Hepatocyte (in vitro differentiated cells): Measurements from ENCODE around the gene MVB12B. TPM values are rescaled to one million over a fixed set of nuclear protein-coding genes. Genes with fewer than 3 reads are reported as not detected.

Source experiments
- DNase-seq: peaks from one replicate; pipeline ENCODE4 v3.0.0-alpha.2; 2016; ENCODE audit warnings: low spot score
- H2AFZ ChIP-seq: fragments of 200-600 bp; sonication (generic); 2 replicates; pipeline ENCODE4 v1.6.0; 2016; ENCODE audit warnings: antibody characterized with exemption, mild to moderate bottlenecking
- H3K27ac ChIP-seq: fragments of 200-600 bp; sonication (generic); 2 replicates; pipeline ENCODE4 v1.5.1; 2016; ENCODE audit warnings: mild to moderate bottlenecking
- H3K27me3 ChIP-seq: fragments of 200-600 bp; sonication (generic); 2 replicates; pipeline ENCODE4 v1.6.1; 2016
- H3K36me3 ChIP-seq: fragments of 200-600 bp; sonication (generic); replicated peaks from 2 replicates; pipeline ENCODE4 v1.5.1; 2016; ENCODE audit warnings: low read depth; ENCODE audit not compliant: insufficient read depth
- H3K4me1 ChIP-seq: fragments of 200-600 bp; sonication (generic); 2 replicates; pipeline ENCODE4 v1.5.1; 2016; ENCODE audit warnings: mild to moderate bottlenecking, moderate library complexity; ENCODE audit not compliant: insufficient read depth
- H3K4me2 ChIP-seq: fragments of 200-600 bp; sonication (generic); 2 replicates; pipeline ENCODE4 v1.6.0; 2016
- H3K4me3 ChIP-seq: fragments of 200-600 bp; sonication (generic); 2 replicates; pipeline ENCODE4 v1.5.1; 2016; ENCODE audit warnings: mild to moderate bottlenecking
- H3K79me2 ChIP-seq: fragments of 200-600 bp; sonication (generic); 2 replicates; pipeline ENCODE4 v1.6.0; 2017; ENCODE audit warnings: mild to moderate bottlenecking
- H3K9me2 ChIP-seq: fragments of 200-600 bp; sonication (generic); replicated peaks from 2 replicates; pipeline ENCODE4 v1.6.0; 2017; ENCODE audit warnings: mild to moderate bottlenecking; ENCODE audit not compliant: insufficient read depth
- H3K9me3 ChIP-seq: fragments of 200-600 bp; sonication (generic); 2 replicates; pipeline ENCODE4 v1.5.1; 2016; ENCODE audit warnings: low read depth, mild to moderate bottlenecking
- H4K20me1 ChIP-seq: fragments of 200-600 bp; sonication (generic); 2 replicates; pipeline ENCODE4 v1.6.0; 2016; ENCODE audit warnings: mild to moderate bottlenecking; ENCODE audit not compliant: insufficient read depth, poor library complexity, severe bottlenecking
- CTCF ChIP-seq: fragments of 200-600 bp; sonication (generic); IDR thresholded peaks from 2 replicates; pipeline ENCODE4 v1.5.1; 2016; ENCODE audit warnings: antibody characterized with exemption, mild to moderate bottlenecking; ENCODE audit not compliant: poor library complexity
- EZH2 ChIP-seq: fragments of 200-600 bp; sonication (generic); IDR thresholded peaks from 2 replicates; pipeline ENCODE4 v1.6.1; 2016; ENCODE audit warnings: antibody characterized with exemption, mild to moderate bottlenecking, borderline replicate concordance
- EZH2phosphoT487 ChIP-seq: fragments of 200-600 bp; sonication (generic); IDR thresholded peaks from one replicate; pipeline ENCODE4 v1.6.1; 2018; ENCODE audit warnings: antibody characterized with exemption, mild to moderate bottlenecking, low read depth, moderate library complexity; ENCODE audit not compliant: unreplicated experiment, severe bottlenecking
- WGBS: methylation state at CpG from one replicate; pipeline ENCODE4 v1.1.6; 2016; ENCODE audit warnings: low lambda C conversion rate; ENCODE audit errors: missing lambda C conversion rate; 5-methylcytosine and 5-hydroxymethylcytosine counted together
- polyA plus RNA-seq: library from polyadenylated mRNA; unstranded; fragments of >200 nt; fragmentation: Nextera tagmentation; extraction: Ambion mirVana; gene quantifications from 2 replicates; pipeline ENCODE4 v1.2.1, GENCODE V29; 2016
- total RNA-seq: library from RNA; depleted of rRNA; stranded (reverse); fragments of >200 nt; gene quantifications from 2 replicates; pipeline ENCODE4 v1.2.3, GENCODE V29; 2014

Gene MVB12B
- total and polyA plus RNA-seq, 2 experiments from 2014 or later: 11.8 to 12.1 TPM

GRCh38 chr9:126509718-126510117, 183.1 kb downstream of the MVB12B start:
- Histone ChIP-seq H3K4me3 (no peak overlapping the region), H3K27me3 (peaks cover 19% of the 10 kb centered on the region), H3K4me2 (no peak overlapping the region), H3K36me3 (no peaks in the 10 kb centered on the region), H3K79me2 (no peaks in the 10 kb centered on the region), H3K4me1 (no peaks in the 10 kb centered on the region), H3K27ac (no peak overlapping the region), H4K20me1 (no peaks in the 10 kb centered on the region), H3K9me2 (no peaks in the 10 kb centered on the region), H3K9me3 (no peaks in the 10 kb centered on the region), H2AFZ (no peak overlapping the region)
- no peak for DNase-seq
- TF ChIP-seq EZH2: no peak
- no peak for TF ChIP-seq CTCF
- no peak for TF ChIP-seq EZH2phosphoT487
- WGBS: 96% methylated on average over 5 of the region's 5 CpGs

- H3K79me2 ChIP-seq: no peaks in the 10 kb centered on the region
- no peak for DNase-seq
- H4K20me1 ChIP-seq: no peaks in the 10 kb centered on the region
- no peaks in the 10 kb centered on the region for H3K36me3 ChIP-seq
- H3K9me2 ChIP-seq: no peaks in the 10 kb centered on the region
- H3K9me3 ChIP-seq: no peaks in the 10 kb centered on the region
- peaks cover 25% of the 10 kb centered on the region for H3K27me3 ChIP-seq
- H3K27ac ChIP-seq: no peak overlapping the region
- TF ChIP-seq CTCF: no peak
- TF ChIP-seq EZH2: no peak
- no peak for TF ChIP-seq EZH2phosphoT487
- no peaks in the 10 kb centered on the region for H3K4me1 ChIP-seq
- 67% methylated on average over 6 of the region's 6 CpGs for WGBS
- H2AFZ ChIP-seq: no peak overlapping the region
- H3K4me3 ChIP-seq: no peak overlapping the region
- H3K4me2 ChIP-seq: no peak overlapping the region
Observed at GRCh38 chr9:126510564-126510963, 183.9 kb downstream of the MVB12B start.

GRCh38 chr9:126511411-126511810, 184.8 kb downstream of the MVB12B start:
- Histone ChIP-seq H3K79me2 (no peaks in the 10 kb centered on the region), H3K9me3 (no peaks in the 10 kb centered on the region), H3K4me3 (no peak overlapping the region), H3K27ac (no peak overlapping the region), H3K4me1 (peaks cover under 1% of the 10 kb centered on the region), H4K20me1 (no peaks in the 10 kb centered on the region), H3K9me2 (no peaks in the 10 kb centered on the region), H3K4me2 (no peak overlapping the region), H3K36me3 (no peaks in the 10 kb centered on the region), H2AFZ (no peak overlapping the region), H3K27me3 (peaks cover 31% of the 10 kb centered on the region)
- TF ChIP-seq EZH2: no peak
- no peak for TF ChIP-seq EZH2phosphoT487
- no peak for TF ChIP-seq CTCF
- no peak for DNase-seq
